Measurements from ENCODE around the gene AVPI1. TPM values are rescaled to one million over a fixed set of nuclear protein-coding genes. Genes with fewer than 3 reads are reported as not detected.

AVPI1 gene
- total and polyA plus RNA-seq, 2 of the 13 experiments (the other 11 are each of a cell fraction or from before 2014, with no cell fraction given): 39.8 to 61.2 TPM

DNA sequence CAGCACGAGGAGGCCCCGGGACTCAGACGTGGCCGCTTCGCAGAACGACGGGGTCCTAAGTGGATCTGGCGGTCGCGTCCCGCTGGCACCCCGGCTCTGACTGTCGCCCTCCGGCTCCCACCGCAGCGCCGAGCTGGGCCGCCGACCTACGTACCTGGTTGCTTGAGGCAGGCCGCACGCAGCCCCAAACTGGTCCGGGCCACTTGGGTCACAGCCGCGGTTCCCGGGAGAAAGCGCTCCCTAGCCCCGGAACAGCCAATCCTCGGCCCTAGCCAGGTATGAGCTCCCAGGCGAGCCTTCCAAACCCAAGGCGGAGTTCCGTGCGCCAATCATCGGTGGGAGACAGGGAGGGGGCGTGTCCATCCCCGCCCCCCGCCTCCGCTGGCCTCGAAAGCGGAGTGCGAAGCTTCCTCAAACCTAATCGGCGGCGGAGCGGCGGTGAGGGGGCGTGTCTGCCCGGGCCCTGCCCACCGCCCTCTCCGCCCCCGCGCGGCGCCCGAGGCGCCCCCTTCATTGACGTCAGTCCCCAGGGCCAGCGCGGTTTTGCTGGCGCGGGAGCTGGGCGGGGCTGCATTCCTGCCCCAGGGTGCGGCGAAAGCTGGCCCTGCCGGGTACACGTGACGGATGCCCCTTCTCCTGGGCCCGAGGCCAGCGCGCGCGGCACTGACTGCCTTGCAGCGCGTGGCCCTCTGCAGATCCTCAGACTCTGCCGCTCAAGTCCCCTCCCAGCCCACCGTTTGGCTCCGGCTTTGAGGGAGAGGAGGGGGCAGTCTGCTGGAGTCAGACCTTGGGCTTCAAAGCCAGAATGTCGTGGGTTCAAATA, at the start of gene AVPI1 (continued):
- TF ChIP-seq ZNF224 (CRISPR knock-in tag; IDR thresholded peaks at IDR 0.05) (0 out of 2 replicates have a peak, but pooled peaks have one; percentile 3), NFATC3 (CRISPR knock-in tag; IDR thresholded peaks at IDR 0.05) (peak; percentile 78; the same call in 1 of the 2 replicates), MTA1 (CRISPR knock-in tag; IDR thresholded peaks at IDR 0.05; ENCODE audit: borderline replicate concordance) (peak; percentile 94; the same call in 1 of the 2 replicates), SYNCRIP (IDR thresholded peaks at IDR 0.05; ENCODE audit: insufficient read depth, low read depth, low read length) (no peak), MYC (CRISPR knock-in tag; IDR thresholded peaks at IDR 0.05; ENCODE audit: borderline replicate concordance) (peak; percentile 98), ZNF263 (CRISPR knock-in tag; IDR thresholded peaks at IDR 0.05) (peak; percentile 61), ZIK1 (CRISPR knock-in tag; IDR thresholded peaks at IDR 0.05; ENCODE audit: borderline replicate concordance, low read depth) (peak; percentile 88; the same call in 1 of the 2 replicates), ZKSCAN1 (IDR thresholded peaks at IDR 0.05; ENCODE audit: low read length) (no peak), SP2 (CRISPR knock-in tag; IDR thresholded peaks at IDR 0.05) (no peak; the same call in 1 of the 2 replicates), ZFP82 (CRISPR knock-in tag; IDR thresholded peaks at IDR 0.05; ENCODE audit: borderline replicate concordance) (0 out of 2 replicates have a peak, but pooled peaks have one; percentile 52), SIN3B (IDR thresholded peaks at IDR 0.05; ENCODE audit: low read length) (no peak), HDAC6 (IDR thresholded peaks at IDR 0.05; ENCODE audit: low read depth, low read length) (no peak), ZNF143 (CRISPR knock-in tag; IDR thresholded peaks at IDR 0.05) (0 out of 2 replicates have a peak, but pooled peaks have one; percentile 41), ZNF766 (CRISPR knock-in tag; IDR thresholded peaks at IDR 0.05; ENCODE audit: borderline replicate concordance) (peak; percentile 91), ZSCAN25 (CRISPR knock-in tag; IDR thresholded peaks at IDR 0.05) (peak; percentile 30; the same call in 1 of the 2 replicates), ZNF230 (CRISPR knock-in tag; IDR thresholded peaks at IDR 0.05) (no peak), BRD4 (CRISPR knock-in tag; IDR thresholded peaks at IDR 0.05) (no peak), REPIN1 (CRISPR knock-in tag; IDR thresholded peaks at IDR 0.05; ENCODE audit: borderline replicate concordance, low read depth) (peak; percentile 94), ELF1 (CRISPR knock-in tag; IDR thresholded peaks at IDR 0.05) (peak; percentile 53; the same call in 1 of the 2 replicates)
- TF ChIP-seq, protein P1, sequence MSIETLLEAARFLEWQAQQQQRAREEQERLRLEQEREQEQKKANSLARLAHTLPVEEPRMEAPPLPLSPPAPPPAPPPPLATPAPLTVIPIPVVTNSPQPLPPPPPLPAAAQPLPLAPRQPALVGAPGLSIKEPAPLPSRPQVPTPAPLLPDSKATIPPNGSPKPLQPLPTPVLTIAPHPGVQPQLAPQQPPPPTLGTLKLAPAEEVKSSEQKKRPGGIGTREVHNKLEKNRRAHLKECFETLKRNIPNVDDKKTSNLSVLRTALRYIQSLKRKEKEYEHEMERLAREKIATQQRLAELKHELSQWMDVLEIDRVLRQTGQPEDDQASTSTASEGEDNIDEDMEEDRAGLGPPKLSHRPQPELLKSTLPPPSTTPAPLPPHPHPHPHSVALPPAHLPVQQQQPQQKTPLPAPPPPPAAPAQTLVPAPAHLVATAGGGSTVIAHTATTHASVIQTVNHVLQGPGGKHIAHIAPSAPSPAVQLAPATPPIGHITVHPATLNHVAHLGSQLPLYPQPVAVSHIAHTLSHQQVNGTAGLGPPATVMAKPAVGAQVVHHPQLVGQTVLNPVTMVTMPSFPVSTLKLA (IDR thresholded peaks at IDR 0.05): peak; percentile 81
- TF ChIP-seq, protein P2, sequence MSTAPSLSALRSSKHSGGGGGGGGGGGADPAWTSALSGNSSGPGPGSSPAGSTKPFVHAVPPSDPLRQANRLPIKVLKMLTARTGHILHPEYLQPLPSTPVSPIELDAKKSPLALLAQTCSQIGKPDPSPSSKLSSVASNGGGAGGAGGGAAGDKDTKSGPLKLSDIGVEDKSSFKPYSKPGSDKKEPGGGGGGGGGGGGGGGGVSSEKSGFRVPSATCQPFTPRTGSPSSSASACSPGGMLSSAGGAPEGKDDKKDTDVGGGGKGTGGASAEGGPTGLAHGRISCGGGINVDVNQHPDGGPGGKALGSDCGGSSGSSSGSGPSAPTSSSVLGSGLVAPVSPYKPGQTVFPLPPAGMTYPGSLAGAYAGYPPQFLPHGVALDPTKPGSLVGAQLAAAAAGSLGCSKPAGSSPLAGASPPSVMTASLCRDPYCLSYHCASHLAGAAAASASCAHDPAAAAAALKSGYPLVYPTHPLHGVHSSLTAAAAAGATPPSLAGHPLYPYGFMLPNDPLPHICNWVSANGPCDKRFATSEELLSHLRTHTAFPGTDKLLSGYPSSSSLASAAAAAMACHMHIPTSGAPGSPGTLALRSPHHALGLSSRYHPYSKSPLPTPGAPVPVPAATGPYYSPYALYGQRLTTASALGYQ (CRISPR knock-in tag; IDR thresholded peaks at IDR 0.05): peak; percentile 85
- TF ChIP-seq, protein P3, sequence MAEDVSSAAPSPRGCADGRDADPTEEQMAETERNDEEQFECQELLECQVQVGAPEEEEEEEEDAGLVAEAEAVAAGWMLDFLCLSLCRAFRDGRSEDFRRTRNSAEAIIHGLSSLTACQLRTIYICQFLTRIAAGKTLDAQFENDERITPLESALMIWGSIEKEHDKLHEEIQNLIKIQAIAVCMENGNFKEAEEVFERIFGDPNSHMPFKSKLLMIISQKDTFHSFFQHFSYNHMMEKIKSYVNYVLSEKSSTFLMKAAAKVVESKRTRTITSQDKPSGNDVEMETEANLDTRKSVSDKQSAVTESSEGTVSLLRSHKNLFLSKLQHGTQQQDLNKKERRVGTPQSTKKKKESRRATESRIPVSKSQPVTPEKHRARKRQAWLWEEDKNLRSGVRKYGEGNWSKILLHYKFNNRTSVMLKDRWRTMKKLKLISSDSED (CRISPR knock-in tag; IDR thresholded peaks at IDR 0.05): no peak
- TF ChIP-seq, protein P4, sequence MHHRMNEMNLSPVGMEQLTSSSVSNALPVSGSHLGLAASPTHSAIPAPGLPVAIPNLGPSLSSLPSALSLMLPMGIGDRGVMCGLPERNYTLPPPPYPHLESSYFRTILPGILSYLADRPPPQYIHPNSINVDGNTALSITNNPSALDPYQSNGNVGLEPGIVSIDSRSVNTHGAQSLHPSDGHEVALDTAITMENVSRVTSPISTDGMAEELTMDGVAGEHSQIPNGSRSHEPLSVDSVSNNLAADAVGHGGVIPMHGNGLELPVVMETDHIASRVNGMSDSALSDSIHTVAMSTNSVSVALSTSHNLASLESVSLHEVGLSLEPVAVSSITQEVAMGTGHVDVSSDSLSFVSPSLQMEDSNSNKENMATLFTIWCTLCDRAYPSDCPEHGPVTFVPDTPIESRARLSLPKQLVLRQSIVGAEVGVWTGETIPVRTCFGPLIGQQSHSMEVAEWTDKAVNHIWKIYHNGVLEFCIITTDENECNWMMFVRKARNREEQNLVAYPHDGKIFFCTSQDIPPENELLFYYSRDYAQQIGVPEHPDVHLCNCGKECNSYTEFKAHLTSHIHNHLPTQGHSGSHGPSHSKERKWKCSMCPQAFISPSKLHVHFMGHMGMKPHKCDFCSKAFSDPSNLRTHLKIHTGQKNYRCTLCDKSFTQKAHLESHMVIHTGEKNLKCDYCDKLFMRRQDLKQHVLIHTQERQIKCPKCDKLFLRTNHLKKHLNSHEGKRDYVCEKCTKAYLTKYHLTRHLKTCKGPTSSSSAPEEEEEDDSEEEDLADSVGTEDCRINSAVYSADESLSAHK (CRISPR knock-in tag; IDR thresholded peaks at IDR 0.05; ENCODE audit: borderline replicate concordance): no peak

Data from HepG2 (cell line).